K562 treated with DMSO at 1 percent for 12 hours (cell line): ENCODE measurements around the gene NR3C1. TPM values are rescaled to one million over a fixed set of nuclear protein-coding genes. Genes with fewer than 3 reads are reported as not detected.

ENCODE experiments used
- total RNA-seq: library from RNA; unstranded; fragments of 300-600 nt; gene quantifications from 2 replicates; pipeline ENCODE4 v1.2.3, GENCODE V29; 2022; ENCODE audit not compliant: insufficient read depth

Gene NR3C1
- 3.8 and 19.5 TPM in 2 replicates for total RNA-seq

DNA sequence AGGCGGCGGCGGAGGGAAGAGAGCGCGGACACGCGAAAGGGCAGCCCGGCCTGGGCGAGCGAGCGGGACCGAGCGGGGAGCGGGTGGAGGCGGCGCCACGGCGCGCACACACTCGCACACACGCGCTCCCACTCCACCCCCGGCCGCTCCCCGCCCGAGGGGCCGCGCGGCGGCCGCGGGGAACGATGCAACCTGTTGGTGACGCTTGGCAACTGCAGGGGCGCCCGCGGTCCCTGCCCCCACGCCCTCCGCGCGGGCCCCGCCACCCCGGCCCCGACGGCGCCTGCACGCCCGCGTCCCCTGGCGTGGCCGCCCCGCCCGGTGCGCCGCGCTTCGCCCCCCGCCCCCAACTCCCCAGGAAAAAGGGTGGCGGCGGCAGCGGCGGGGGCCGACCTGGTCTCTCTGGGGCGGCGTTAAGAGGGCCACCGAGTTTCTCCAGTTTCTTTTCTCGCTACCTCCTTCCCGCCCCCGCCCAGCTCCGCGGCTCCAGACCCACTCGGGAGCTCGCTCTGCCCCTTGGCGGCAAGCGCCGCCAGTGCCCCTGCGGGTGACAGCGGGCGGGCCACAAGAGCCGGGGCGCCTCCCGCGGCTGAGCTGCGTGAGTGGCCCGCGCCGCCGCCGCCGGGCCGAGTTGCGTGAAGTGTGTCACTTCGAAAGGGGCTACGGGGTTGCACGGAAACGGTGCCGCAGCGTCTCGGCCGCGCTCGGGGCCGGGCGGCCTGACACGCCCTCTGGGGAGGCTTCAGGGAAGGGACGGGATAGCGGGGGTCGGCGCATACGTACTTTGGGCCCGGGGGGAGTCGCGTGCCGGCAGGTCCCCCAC lies at the start of gene NR3C1:
Gene NR3C1 (minus strand): TSS at position 94 of the 823 bp plus-strand sequence. CDS start 2,847 bp downstream, outside the sequence.

